Urinary bladder (tissue), 4 donors: ENCODE measurements around the gene C1orf146. TPM values are rescaled to one million over a fixed set of nuclear protein-coding genes. Genes with fewer than 3 reads are reported as not detected.
"Not testable (repeated sequence)": the region's sequence is repeated elsewhere in the genome, so short reads cannot be mapped to it uniquely, and the experiment has no call there.

Source experiments
- DNase-seq: peaks from one replicate; pipeline ENCODE4 v3.0.0-alpha.2; 2015; ENCODE audit errors: extremely low spot score
- H3K27ac ChIP-seq: one replicate; pipeline ENCODE4 v1.5.1; 2013; ENCODE audit warnings: low read depth, mild to moderate bottlenecking, moderate library complexity
- H3K36me3 ChIP-seq: one replicate; pipeline ENCODE4 v1.6.1; 2013; ENCODE audit warnings: mild to moderate bottlenecking, moderate library complexity; ENCODE audit not compliant: insufficient read depth
- H3K4me1 ChIP-seq: one replicate; pipeline ENCODE4 v1.6.1; 2013; ENCODE audit warnings: mild to moderate bottlenecking, moderate library complexity; ENCODE audit not compliant: insufficient read depth
- H3K4me3 ChIP-seq: one replicate; pipeline ENCODE4 v1.5.1; 2013; ENCODE audit warnings: low read depth, low read length
- WGBS: extraction: QIAGEN DNeasy Blood & Tissue Kit; methylation state at CpG from one replicate; pipeline ENCODE4 v1.1.7; 2013; 5-methylcytosine and 5-hydroxymethylcytosine counted together
- polyA plus RNA-seq: library from polyadenylated mRNA; stranded (reverse); fragments of 200-250 nt; gene quantifications from one replicate; pipeline ENCODE4 v1.2.3, GENCODE V29; 2013
- total RNA-seq: library from RNA; depleted of rRNA; stranded (reverse); fragments of >200 nt; gene quantifications from one replicate; pipeline ENCODE4 v1.2.3, GENCODE V29; 2014
- donor health status: healthy with polysubstance abuse.
- donor health status: healthy.

C1orf146 gene
- total and polyA plus RNA-seq, 2 donors: not detected

DNA sequence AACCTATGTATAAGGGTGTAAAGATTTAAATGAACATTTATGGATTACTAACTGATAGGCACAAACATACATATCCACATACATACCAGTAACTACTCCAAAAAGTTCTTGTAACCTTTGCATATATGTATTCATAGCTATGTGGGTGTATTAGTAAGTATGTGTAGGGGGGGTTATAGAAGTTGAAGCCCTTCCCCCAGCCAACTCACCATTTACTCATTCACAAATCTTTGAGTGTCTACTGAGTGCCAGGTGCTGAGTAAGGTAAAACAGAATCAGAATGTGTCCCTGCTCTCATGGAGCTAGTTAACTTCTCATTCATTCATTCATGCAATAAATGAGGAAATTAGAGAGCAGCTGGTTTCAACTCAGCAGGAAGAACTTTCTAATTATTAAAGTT lies 1.3 kb downstream of the C1orf146 start:
- no peak for DNase-seq
- H3K36me3 ChIP-seq: no peaks in the 10 kb centered on the region
- H3K27ac ChIP-seq: no peak overlapping the region
- no peaks in the 10 kb centered on the region for H3K4me1 ChIP-seq
- H3K4me3 ChIP-seq: no peak overlapping the region

DNA sequence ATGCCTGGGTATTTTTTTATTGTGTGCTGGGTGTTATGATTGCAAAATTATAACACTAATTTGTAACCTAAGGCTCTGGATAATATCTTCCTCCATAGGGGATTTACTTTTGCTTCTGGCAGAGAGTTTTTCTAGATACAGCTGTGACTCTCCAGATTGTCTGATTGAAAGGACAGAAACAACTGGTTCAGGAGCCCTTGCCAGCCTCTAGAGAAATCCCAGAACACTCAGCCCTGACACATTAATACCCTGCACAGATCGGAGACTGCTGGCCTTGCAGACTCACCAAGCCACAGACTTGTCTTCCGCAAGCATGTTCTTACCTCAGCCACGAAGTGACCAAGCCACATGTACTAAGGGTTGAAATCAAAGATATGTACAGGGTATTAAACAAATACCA lies 10.7 kb downstream of the C1orf146 start:
- DNase-seq: no peak
- Histone ChIP-seq H3K4me1 (no peaks in the 10 kb centered on the region), H3K36me3 (no peaks in the 10 kb centered on the region), H3K4me3 (no peak overlapping the region), H3K27ac (no peak overlapping the region)
- 37% methylated on average over 3 of the region's 3 CpGs for WGBS

- Histone ChIP-seq H3K36me3 (no peaks in the 10 kb centered on the region), H3K4me3 (no peak overlapping the region), H3K27ac (no peak overlapping the region), H3K4me1 (no peaks in the 10 kb centered on the region)
- 88% methylated on average over 1 of the region's 1 CpG for WGBS
- no peak for DNase-seq
Observed at GRCh38 chr1:92230736-92231135, 13.0 kb downstream of the C1orf146 start.

GRCh38 chr1:92240034-92240433 lies 22.3 kb downstream of the C1orf146 start:
- DNase-seq: no peak
- Histone ChIP-seq H3K4me3 (no peak overlapping the region), H3K4me1 (no peaks in the 10 kb centered on the region), H3K36me3 (no peaks in the 10 kb centered on the region), H3K27ac (no peak overlapping the region)
- WGBS: 81% methylated on average over 2 of the region's 2 CpGs

DNA sequence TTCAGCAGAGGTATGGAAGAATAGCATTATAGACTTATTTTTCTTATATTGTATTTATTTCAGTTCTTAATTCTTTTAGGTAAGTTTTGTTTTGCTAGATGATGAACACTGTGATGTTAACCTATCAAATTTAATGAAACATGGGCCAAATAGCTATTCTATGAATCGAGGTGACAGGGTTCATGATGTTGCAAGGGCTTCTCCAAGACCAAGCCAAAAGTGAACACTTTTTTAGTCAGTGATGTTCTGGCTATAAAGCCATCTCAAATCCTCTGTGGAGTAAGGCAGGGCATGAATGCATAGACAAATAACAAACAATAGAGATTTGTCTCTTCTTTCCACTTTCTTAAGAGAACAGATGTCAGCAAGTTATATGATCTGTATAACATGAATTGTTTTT lies 26.7 kb downstream of the C1orf146 start:
- no peak overlapping the region for H3K4me3 ChIP-seq
- H3K36me3 ChIP-seq: no peaks in the 10 kb centered on the region
- no peak for DNase-seq
- 96% methylated on average over 1 of the region's 1 CpG for WGBS
- H3K4me1 ChIP-seq: no peaks in the 10 kb centered on the region
- H3K27ac ChIP-seq: no peak overlapping the region

GRCh38 chr1:92254714-92255113 lies 37.0 kb downstream of the C1orf146 start:
- not testable (repeated sequence) for H3K36me3 ChIP-seq, DNase-seq, H3K4me1 ChIP-seq, H3K27ac ChIP-seq, H3K4me3 ChIP-seq
- WGBS: 79% methylated on average over 3 of the region's 3 CpGs

DNA sequence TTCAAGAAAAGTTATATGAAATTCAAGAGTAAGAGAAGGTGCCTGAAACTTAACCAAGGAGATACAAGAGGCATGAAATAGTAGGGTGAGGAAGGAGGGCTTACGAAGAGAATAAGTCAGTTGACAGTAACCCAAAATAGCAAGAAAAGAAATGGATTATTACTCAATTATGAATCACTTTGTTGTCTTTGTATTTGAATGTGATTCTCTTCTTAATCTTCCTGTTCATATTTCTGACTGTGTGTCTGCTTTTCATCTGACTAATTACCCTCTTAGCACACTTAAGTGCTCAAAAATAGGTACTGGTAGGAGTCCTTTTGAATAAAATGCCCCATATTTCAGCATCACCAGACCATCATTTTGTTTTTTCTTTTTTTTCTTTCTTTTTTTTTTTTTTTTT lies 41.6 kb downstream of the C1orf146 start:
- WGBS: 99% methylated on average over 1 of the region's 1 CpG
- no peaks in the 10 kb centered on the region for H3K36me3 ChIP-seq

DNA sequence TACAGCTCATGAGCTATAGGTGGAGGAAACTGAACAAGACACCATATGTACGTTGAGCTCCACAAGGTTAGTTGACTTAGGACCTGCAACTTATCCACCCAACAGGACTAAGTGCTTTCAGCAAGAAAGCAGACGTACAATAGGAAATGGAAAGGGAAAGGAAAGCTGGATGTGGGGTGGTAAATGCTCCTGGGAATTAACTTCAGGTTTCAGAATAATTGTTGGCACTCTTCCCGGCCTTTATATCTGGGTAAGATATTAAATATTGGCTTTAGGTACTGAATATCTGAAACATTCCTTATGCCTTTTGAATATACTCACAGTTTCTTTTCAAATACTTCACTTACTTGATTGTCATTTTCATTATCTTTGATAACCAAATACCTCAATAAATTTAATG lies 44.8 kb downstream of the C1orf146 start:
- DNase-seq: no peak
- H3K4me1 ChIP-seq: no peaks in the 10 kb centered on the region
- WGBS: 77% methylated on average over 3 of the region's 3 CpGs
- H3K27ac ChIP-seq: no peak overlapping the region
- H3K36me3 ChIP-seq: no peaks in the 10 kb centered on the region
- H3K4me3 ChIP-seq: no peak overlapping the region

More for the DNA sequence above, 41.6 kb downstream of the C1orf146 start:
- DNase-seq: no peak
- no peak overlapping the region for H3K4me3 ChIP-seq
- no peak overlapping the region for H3K27ac ChIP-seq
- H3K4me1 ChIP-seq: no peaks in the 10 kb centered on the region

GRCh38 chr1:92273039-92273438 lies 55.3 kb downstream of the C1orf146 start:
- H3K36me3 ChIP-seq: peaks cover 3% of the 10 kb centered on the region
- no peaks in the 10 kb centered on the region for H3K4me1 ChIP-seq
- WGBS: 85% methylated on average over 1 of the region's 1 CpG
- no peak overlapping the region for H3K27ac ChIP-seq
- no peak for DNase-seq
- no peak overlapping the region for H3K4me3 ChIP-seq

GRCh38 chr1:92274939-92275338 lies 57.2 kb downstream of the C1orf146 start:
- WGBS: 97% methylated on average over 1 of the region's 1 CpG

GRCh38 chr1:92276082-92276481 lies 58.4 kb downstream of the C1orf146 start:
- no peak overlapping the region for H3K27ac ChIP-seq
- 96% methylated on average over 3 of the region's 3 CpGs for WGBS
- no peak for DNase-seq
- no peaks in the 10 kb centered on the region for H3K4me1 ChIP-seq
- no peaks in the 10 kb centered on the region for H3K36me3 ChIP-seq
- H3K4me3 ChIP-seq: no peak overlapping the region

More at GRCh38 chr1:92274939-92275338, 57.2 kb downstream of the C1orf146 start:
- Histone ChIP-seq H3K4me3 (no peak overlapping the region), H3K36me3 (peaks cover 3% of the 10 kb centered on the region), H3K27ac (no peak overlapping the region), H3K4me1 (no peaks in the 10 kb centered on the region)
- DNase-seq: no peak

GRCh38 chr1:92277105-92277723 lies 59.5 kb downstream of the C1orf146 start:
- WGBS: 94% methylated on average over 4 of the region's 4 CpGs
- H3K4me1 ChIP-seq: no peaks in the 10 kb centered on the region
- no peak for DNase-seq
- H3K27ac ChIP-seq: no peak overlapping the region
- H3K4me3 ChIP-seq: no peak overlapping the region
- no peaks in the 10 kb centered on the region for H3K36me3 ChIP-seq

DNA sequence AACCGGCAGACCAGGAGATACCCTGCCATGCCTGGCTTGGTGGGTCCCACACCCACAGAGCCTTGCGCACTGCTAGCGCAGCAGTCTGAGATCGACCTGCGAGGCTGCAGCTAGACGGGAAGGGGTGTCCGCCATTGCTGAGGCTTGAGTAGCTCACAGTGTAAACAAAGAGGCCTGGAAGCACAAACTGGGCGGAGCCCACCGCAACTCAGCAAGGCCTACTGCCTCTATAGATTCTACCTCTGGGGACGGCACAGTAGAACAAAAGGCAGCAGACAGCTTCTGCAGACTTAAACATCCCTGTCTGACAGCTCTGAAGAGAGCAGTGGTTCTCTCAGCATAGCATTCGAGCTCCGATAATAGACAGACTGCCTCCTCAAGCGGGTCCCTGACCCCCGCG lies 62.1 kb downstream of the C1orf146 start:
- not testable (repeated sequence) for H3K27ac ChIP-seq, H3K4me1 ChIP-seq, H3K4me3 ChIP-seq, H3K36me3 ChIP-seq, DNase-seq
- 94% methylated on average over 15 of the region's 15 CpGs for WGBS

DNA sequence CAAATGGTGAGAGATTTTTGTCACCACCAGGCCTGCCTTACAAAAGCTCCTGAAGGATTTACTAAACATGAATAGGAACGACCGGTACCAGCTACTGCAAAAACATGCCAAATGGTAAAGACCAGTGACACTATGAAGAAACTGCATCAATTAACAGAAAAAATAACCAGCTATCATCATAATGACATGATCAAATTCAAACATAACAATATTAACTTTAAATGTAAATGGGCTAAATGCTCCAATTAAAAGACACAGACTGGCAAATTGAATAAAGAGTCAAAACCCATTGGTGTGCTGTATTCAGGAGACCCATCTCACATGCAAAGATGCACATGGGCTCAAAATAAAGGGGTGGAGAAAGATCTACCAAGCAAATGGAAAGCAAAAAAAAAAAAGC lies 63.7 kb downstream of the C1orf146 start:
- WGBS: 97% methylated on average over 2 of the region's 2 CpGs

More for the DNA sequence above, 63.7 kb downstream of the C1orf146 start:
- not testable (repeated sequence) for H3K27ac ChIP-seq, DNase-seq, H3K36me3 ChIP-seq, H3K4me3 ChIP-seq, H3K4me1 ChIP-seq
